Suppressor macrophage treated with lipopolysaccharide for 1 hour (primary cell): Measurements from ENCODE around the gene AKNAD1.

Experiments used
- DNase-seq, 3 donors: peaks; one replicate each; pipeline ENCODE4 v3.0.0-alpha.2; 2020 to 2022

The AKNAD1 gene

GRCh38 chr1:108862698-108863477 lies 6.0 kb upstream of the AKNAD1 start:
- peak; percentile 44 to 55 (median 52) for DNase-seq

- DNase-seq = no peak
These were observed 5.2 kb upstream of the AKNAD1 start for GRCh38 chr1:108862017-108862610.

GRCh38 chr1:108861566-108861965 lies 4.7 kb upstream of the AKNAD1 start:
- no peak for DNase-seq

GRCh38 chr1:108860190-108860907 lies 3.5 kb upstream of the AKNAD1 start:
- DNase-seq = no peak

GRCh38 chr1:108858230-108858950 lies 1.5 kb upstream of the AKNAD1 start:
- DNase-seq = no peak

- peak in 1 of 3 donors; percentile 26 for DNase-seq
These were observed 2.5 kb downstream of the AKNAD1 start for GRCh38 chr1:108854221-108855019.

- DNase-seq = peak in 2 of 3 donors; percentile 25 to 26
These were observed 4.5 kb downstream of the AKNAD1 start for GRCh38 chr1:108852221-108852975.

- DNase-seq = no peak
These were observed 5.3 kb downstream of the AKNAD1 start for GRCh38 chr1:108851567-108851966.

- no peak for DNase-seq
These were observed 6.0 kb downstream of the AKNAD1 start for GRCh38 chr1:108850929-108851328.

GRCh38 chr1:108848806-108849205 lies 8.1 kb downstream of the AKNAD1 start:
- no peak for DNase-seq

GRCh38 chr1:108847494-108847893 lies 9.4 kb downstream of the AKNAD1 start:
- DNase-seq = no peak

GRCh38 chr1:108845991-108846390 lies 10.9 kb downstream of the AKNAD1 start:
- no peak for DNase-seq

- DNase-seq = no peak
These were observed 11.4 kb downstream of the AKNAD1 start for GRCh38 chr1:108845446-108845845.

- DNase-seq = no peak
These were observed 13.3 kb downstream of the AKNAD1 start for GRCh38 chr1:108843390-108844137.

- DNase-seq = no peak
These were observed 14.2 kb downstream of the AKNAD1 start for GRCh38 chr1:108842525-108843181.

- no peak for DNase-seq
These were observed 15.2 kb downstream of the AKNAD1 start for GRCh38 chr1:108841703-108842102.

GRCh38 chr1:108832929-108833328 lies 24.0 kb downstream of the AKNAD1 start:
- no peak for DNase-seq

GRCh38 chr1:108831225-108831624 lies 25.7 kb downstream of the AKNAD1 start:
- no peak for DNase-seq

- peak; percentile 54 to 74 (median 71) for DNase-seq
These were observed 26.5 kb downstream of the AKNAD1 start for GRCh38 chr1:108830119-108831008.
